Liver (tissue), 9 donors: ENCODE measurements around the gene MAPKAP1. TPM values are rescaled to one million over a fixed set of nuclear protein-coding genes. Genes with fewer than 3 reads are reported as not detected.

ENCODE experiments used
- DNase-seq: peaks from one replicate; pipeline ENCODE4 v3.0.0-alpha.2; 2017; ENCODE audit warnings: low spot score
- H3K27ac ChIP-seq, 2 donors: one replicate each; pipeline ENCODE4 v1.7.0; 2013; ENCODE audit warnings: inconsistent platforms in 2 of 2, low read length in 2 of 2, control low read depth in 1 of 2, low read depth in 1 of 2, mild to moderate bottlenecking in 1 of 2
- H3K27me3 ChIP-seq, 4 donors: one replicate each; pipeline versions ENCODE4 v1.6.1 to v1.7.0; 2013; ENCODE audit warnings: low read length in 3 of 4, inconsistent platforms in 1 of 4, mild to moderate bottlenecking in 1 of 4, moderate library complexity in 1 of 4; ENCODE audit not compliant: control insufficient read depth in 4 of 4, insufficient read depth in 4 of 4
- H3K36me3 ChIP-seq, 4 donors: one replicate each; pipeline versions ENCODE4 v1.6.1 to v1.7.0; 2013; ENCODE audit warnings: low read length in 3 of 4, mild to moderate bottlenecking in 3 of 4, low read depth in 1 of 4, moderate library complexity in 1 of 4; ENCODE audit not compliant: control insufficient read depth in 4 of 4, insufficient read depth in 3 of 4
- H3K4me1 ChIP-seq, 4 donors: one replicate each; pipeline versions ENCODE4 v1.6.1 to v1.7.0; 2013; ENCODE audit warnings: low read length in 3 of 4, mild to moderate bottlenecking in 3 of 4, moderate library complexity in 1 of 4; ENCODE audit not compliant: control insufficient read depth in 4 of 4, insufficient read depth in 4 of 4
- H3K4me3 ChIP-seq, 3 donors: one replicate each; pipeline versions ENCODE4 v1.6.1 to v1.7.0; 2013; ENCODE audit warnings: low read length in 3 of 3, control low read depth in 1 of 3, low read depth in 1 of 3, mild to moderate bottlenecking in 1 of 3
- H3K9ac ChIP-seq, 2 donors: one replicate each; pipeline ENCODE4 v1.7.0; 2013; ENCODE audit warnings: low read length in 2 of 2, mild to moderate bottlenecking in 2 of 2, moderate library complexity in 2 of 2, control low read depth in 1 of 2, low read depth in 1 of 2
- H3K9me3 ChIP-seq, 4 donors: one replicate each; pipeline versions ENCODE4 v1.6.1 to v1.7.0; 2013; ENCODE audit warnings: low read length in 3 of 4; ENCODE audit not compliant: control insufficient read depth in 4 of 4
- EGR1 ChIP-seq, 2 donors: IDR thresholded peaks; 2 replicates each; pipeline ENCODE4 v1.6.1; 2016 to 2018; ENCODE audit warnings: antibody characterized with exemption in 2 of 2, low read depth in 2 of 2
- FOXA1 ChIP-seq: IDR thresholded peaks from 2 replicates; pipeline ENCODE4 v1.6.1; 2016; ENCODE audit warnings: antibody characterized with exemption
- FOXA2 ChIP-seq: IDR thresholded peaks from 2 replicates; pipeline ENCODE4 v1.6.1; 2016; ENCODE audit warnings: antibody characterized with exemption
- HNF4G ChIP-seq: IDR thresholded peaks from 2 replicates; pipeline ENCODE4 v1.6.1; 2016; ENCODE audit warnings: antibody characterized with exemption
- RXRA ChIP-seq, 2 donors: IDR thresholded peaks; 2 replicates each; pipeline ENCODE4 v1.6.1; 2017 to 2018; ENCODE audit warnings: antibody characterized with exemption in 2 of 2, mild to moderate bottlenecking in 1 of 2
- SP1 ChIP-seq: IDR thresholded peaks from 2 replicates; pipeline ENCODE4 v1.6.1; 2018; ENCODE audit warnings: antibody characterized with exemption, mild to moderate bottlenecking
- TAF1 ChIP-seq: conservative IDR thresholded peaks from 2 replicates; pipeline ENCODE4 v1.6.1; 2016; ENCODE audit warnings: antibody characterized with exemption, mild to moderate bottlenecking
- ZBTB33 ChIP-seq: IDR thresholded peaks from 2 replicates; pipeline ENCODE4 v1.6.1; 2016; ENCODE audit warnings: antibody characterized with exemption
- WGBS: extraction: QIAGEN DNeasy Blood & Tissue Kit; methylation state at CpG from one replicate; pipeline ENCODE4 v1.1.7; 2013; 5-methylcytosine and 5-hydroxymethylcytosine counted together
- polyA plus RNA-seq, 2 donors: library from polyadenylated mRNA; stranded (reverse) in 1 of 2; unstranded in 1 of 2; fragments of 200-250 nt in 1 of 2; fragments of >200 nt in 1 of 2; fragmentation: Nextera tagmentation in 1 of 2; extraction: Ambion mirVana in 1 of 2; gene quantifications; one replicate each; pipeline versions ENCODE4 v1.2.1 to v1.2.3, GENCODE V29; 2013 to 2015
- total RNA-seq, 2 donors: library from RNA; depleted of rRNA; stranded (reverse); fragments of >200 nt; gene quantifications; one replicate each; pipeline ENCODE4 v1.2.3, GENCODE V29; 2014
- TF ChIP-seq, protein P1 (sequence below): fragments of 150-350 bp; IDR thresholded peaks from 2 replicates; pipeline ENCODE4 v1.5.1; 2017; ENCODE audit warnings: improper control_type of control experiment, low read depth, low read length; ENCODE audit not compliant: missing input control
- TF ChIP-seq, protein P2 (sequence below): IDR thresholded peaks from 2 replicates; pipeline ENCODE4 v1.6.1; 2016; ENCODE audit warnings: antibody characterized with exemption
- TF ChIP-seq, protein P3 (sequence below): IDR thresholded peaks from 2 replicates; pipeline ENCODE4 v1.6.1; 2016; ENCODE audit warnings: antibody characterized with exemption, mild to moderate bottlenecking
- donor health status: healthy.
- donor health status: healthy.
- donor health status: healthy.
- donor health status: healthy.
- donor health status: healthy.

The MAPKAP1 gene
- total and polyA plus RNA-seq, 4 donors, result 23.6 to 55.9 (median 32.7) TPM

GRCh38 chr9:125613141-125613540 lies 93.9 kb downstream of the MAPKAP1 start:
- Histone ChIP-seq H3K36me3 (no peaks in the 10 kb centered on the region), H3K4me1 (no peaks in the 10 kb centered on the region), H3K9ac (no peak overlapping the region), H3K4me3 (no peak overlapping the region), H3K9me3 (no peaks in the 10 kb centered on the region), H3K27me3 (no peaks in the 10 kb centered on the region), H3K27ac (no peak overlapping the region)
- DNase-seq, result no peak
- WGBS, result 95% methylated on average over 4 of the region's 4 CpGs
- TF ChIP-seq, protein P1, sequence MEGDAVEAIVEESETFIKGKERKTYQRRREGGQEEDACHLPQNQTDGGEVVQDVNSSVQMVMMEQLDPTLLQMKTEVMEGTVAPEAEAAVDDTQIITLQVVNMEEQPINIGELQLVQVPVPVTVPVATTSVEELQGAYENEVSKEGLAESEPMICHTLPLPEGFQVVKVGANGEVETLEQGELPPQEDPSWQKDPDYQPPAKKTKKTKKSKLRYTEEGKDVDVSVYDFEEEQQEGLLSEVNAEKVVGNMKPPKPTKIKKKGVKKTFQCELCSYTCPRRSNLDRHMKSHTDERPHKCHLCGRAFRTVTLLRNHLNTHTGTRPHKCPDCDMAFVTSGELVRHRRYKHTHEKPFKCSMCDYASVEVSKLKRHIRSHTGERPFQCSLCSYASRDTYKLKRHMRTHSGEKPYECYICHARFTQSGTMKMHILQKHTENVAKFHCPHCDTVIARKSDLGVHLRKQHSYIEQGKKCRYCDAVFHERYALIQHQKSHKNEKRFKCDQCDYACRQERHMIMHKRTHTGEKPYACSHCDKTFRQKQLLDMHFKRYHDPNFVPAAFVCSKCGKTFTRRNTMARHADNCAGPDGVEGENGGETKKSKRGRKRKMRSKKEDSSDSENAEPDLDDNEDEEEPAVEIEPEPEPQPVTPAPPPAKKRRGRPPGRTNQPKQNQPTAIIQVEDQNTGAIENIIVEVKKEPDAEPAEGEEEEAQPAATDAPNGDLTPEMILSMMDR, result no peak
- TF ChIP-seq TAF1 (no peak), FOXA2 (no peak), FOXA1 (no peak), RXRA (IDR thresholded peaks at IDR 0.05) (no peak), HNF4G (no peak), SP1 (no peak), ZBTB33 (no peak), EGR1 (IDR thresholded peaks at IDR 0.05; ENCODE audit: low read depth in 2 of 2) (no peak)
- TF ChIP-seq, protein P2, sequence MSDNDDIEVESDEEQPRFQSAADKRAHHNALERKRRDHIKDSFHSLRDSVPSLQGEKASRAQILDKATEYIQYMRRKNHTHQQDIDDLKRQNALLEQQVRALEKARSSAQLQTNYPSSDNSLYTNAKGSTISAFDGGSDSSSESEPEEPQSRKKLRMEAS, result no peak
- TF ChIP-seq, protein P3, sequence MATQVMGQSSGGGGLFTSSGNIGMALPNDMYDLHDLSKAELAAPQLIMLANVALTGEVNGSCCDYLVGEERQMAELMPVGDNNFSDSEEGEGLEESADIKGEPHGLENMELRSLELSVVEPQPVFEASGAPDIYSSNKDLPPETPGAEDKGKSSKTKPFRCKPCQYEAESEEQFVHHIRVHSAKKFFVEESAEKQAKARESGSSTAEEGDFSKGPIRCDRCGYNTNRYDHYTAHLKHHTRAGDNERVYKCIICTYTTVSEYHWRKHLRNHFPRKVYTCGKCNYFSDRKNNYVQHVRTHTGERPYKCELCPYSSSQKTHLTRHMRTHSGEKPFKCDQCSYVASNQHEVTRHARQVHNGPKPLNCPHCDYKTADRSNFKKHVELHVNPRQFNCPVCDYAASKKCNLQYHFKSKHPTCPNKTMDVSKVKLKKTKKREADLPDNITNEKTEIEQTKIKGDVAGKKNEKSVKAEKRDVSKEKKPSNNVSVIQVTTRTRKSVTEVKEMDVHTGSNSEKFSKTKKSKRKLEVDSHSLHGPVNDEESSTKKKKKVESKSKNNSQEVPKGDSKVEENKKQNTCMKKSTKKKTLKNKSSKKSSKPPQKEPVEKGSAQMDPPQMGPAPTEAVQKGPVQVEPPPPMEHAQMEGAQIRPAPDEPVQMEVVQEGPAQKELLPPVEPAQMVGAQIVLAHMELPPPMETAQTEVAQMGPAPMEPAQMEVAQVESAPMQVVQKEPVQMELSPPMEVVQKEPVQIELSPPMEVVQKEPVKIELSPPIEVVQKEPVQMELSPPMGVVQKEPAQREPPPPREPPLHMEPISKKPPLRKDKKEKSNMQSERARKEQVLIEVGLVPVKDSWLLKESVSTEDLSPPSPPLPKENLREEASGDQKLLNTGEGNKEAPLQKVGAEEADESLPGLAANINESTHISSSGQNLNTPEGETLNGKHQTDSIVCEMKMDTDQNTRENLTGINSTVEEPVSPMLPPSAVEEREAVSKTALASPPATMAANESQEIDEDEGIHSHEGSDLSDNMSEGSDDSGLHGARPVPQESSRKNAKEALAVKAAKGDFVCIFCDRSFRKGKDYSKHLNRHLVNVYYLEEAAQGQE, result no peak

DNA sequence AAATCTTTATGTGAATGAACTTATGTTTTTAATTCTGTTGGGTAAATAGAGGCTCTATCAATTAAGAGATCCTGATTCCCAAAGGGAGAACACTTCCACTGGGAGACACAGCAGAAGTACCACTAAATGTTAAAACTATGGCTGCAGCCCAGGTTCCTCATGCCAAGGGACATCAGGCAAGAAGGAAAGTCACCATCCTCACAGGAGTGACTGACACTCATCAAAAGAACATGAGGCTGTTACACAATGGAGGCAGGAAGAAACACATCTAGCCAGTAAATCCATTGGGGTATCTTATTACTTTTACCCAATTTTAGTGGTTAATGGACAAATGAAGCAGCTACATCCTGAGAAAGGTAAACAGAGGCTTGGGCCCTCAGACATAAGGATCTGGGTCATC lies 94.4 kb downstream of the MAPKAP1 start:
- DNase-seq, result no peak

More for the DNA sequence above, 94.4 kb downstream of the MAPKAP1 start:
- no peaks in the 10 kb centered on the region for H3K36me3 ChIP-seq
- TF ChIP-seq, protein P2, result no peak
- no peak overlapping the region for H3K9ac ChIP-seq
- H3K4me3 ChIP-seq, result no peak overlapping the region
- H3K9me3 ChIP-seq, result no peaks in the 10 kb centered on the region
- no peaks in the 10 kb centered on the region for H3K27me3 ChIP-seq
- H3K27ac ChIP-seq, result no peak overlapping the region
- no peaks in the 10 kb centered on the region for H3K4me1 ChIP-seq
